Mucosa of rectum (tissue), 2 donors: ENCODE results near the gene RHBG.
A peak's percentile ranks its signal among the peaks of the same experiment; 100 is the strongest.

Experiments used
- H3K27ac ChIP-seq, 2 donors: one replicate each; pipeline ENCODE4 v1.7.0; 2013; ENCODE audit warnings: inconsistent platforms in 2 of 2, low read depth in 2 of 2, low read length in 2 of 2
- H3K27me3 ChIP-seq, 2 donors: one replicate each; pipeline ENCODE4 v1.7.0; 2013; ENCODE audit warnings: low read length in 2 of 2; ENCODE audit not compliant: control insufficient read depth in 2 of 2, insufficient read depth in 2 of 2
- H3K36me3 ChIP-seq, 2 donors: one replicate each; pipeline ENCODE4 v1.7.0; 2013; ENCODE audit warnings: low read length in 2 of 2; ENCODE audit not compliant: control insufficient read depth in 2 of 2, insufficient read depth in 2 of 2
- H3K4me1 ChIP-seq, 2 donors: one replicate each; pipeline ENCODE4 v1.7.0; 2013; ENCODE audit warnings: low read length in 2 of 2, mild to moderate bottlenecking in 1 of 2; ENCODE audit not compliant: control insufficient read depth in 2 of 2, insufficient read depth in 2 of 2
- H3K4me3 ChIP-seq, 2 donors: one replicate each; pipeline ENCODE4 v1.7.0; 2013; ENCODE audit warnings: low read length in 2 of 2
- H3K9ac ChIP-seq, 2 donors: one replicate each; pipeline ENCODE4 v1.7.0; 2013; ENCODE audit warnings: low read length in 2 of 2, low read depth in 1 of 2, mild to moderate bottlenecking in 1 of 2
- H3K9me3 ChIP-seq, 2 donors: one replicate each; pipeline ENCODE4 v1.7.0; 2013; ENCODE audit warnings: low read length in 2 of 2; ENCODE audit not compliant: control insufficient read depth in 2 of 2
- donor health status: healthy.
- donor health status: Normal muscosa, but diverticular disease.

RHBG gene

GRCh38 chr1:156416993-156417392 is 48.0 kb downstream of the RHBG start:
- H3K27ac ChIP-seq: no peak overlapping the region
- no peaks in the 10 kb centered on the region for H3K36me3 ChIP-seq
- peaks cover 16 to 17% of the 10 kb centered on the region in 2 donors for H3K4me1 ChIP-seq
- no peak overlapping the region for H3K4me3 ChIP-seq
- H3K27me3 ChIP-seq: peaks cover 51 to 58% of the 10 kb centered on the region in 2 donors
- no peak overlapping the region for H3K9ac ChIP-seq
- H3K9me3 ChIP-seq: no peaks in the 10 kb centered on the region

- Histone ChIP-seq H3K9ac (no peak overlapping the region), H3K27me3 (peaks cover 56 to 63% of the 10 kb centered on the region in 2 donors), H3K4me3 (no peak overlapping the region), H3K4me1 (peaks cover 16 to 17% of the 10 kb centered on the region in 2 donors), H3K36me3 (no peaks in the 10 kb centered on the region), H3K9me3 (no peaks in the 10 kb centered on the region), H3K27ac (no peak overlapping the region)
Observed at GRCh38 chr1:156417401-156418020, 48.5 kb downstream of the RHBG start.

- H3K27ac ChIP-seq: no peak overlapping the region
- no peaks in the 10 kb centered on the region for H3K36me3 ChIP-seq
- peaks cover 16 to 17% of the 10 kb centered on the region in 2 donors for H3K4me1 ChIP-seq
- H3K9ac ChIP-seq: no peak overlapping the region
- H3K27me3 ChIP-seq: peaks cover 65 to 72% of the 10 kb centered on the region in 2 donors
- no peaks in the 10 kb centered on the region for H3K9me3 ChIP-seq
- H3K4me3 ChIP-seq: no peak overlapping the region
Observed at GRCh38 chr1:156418416-156419070, 49.5 kb downstream of the RHBG start.

DNA sequence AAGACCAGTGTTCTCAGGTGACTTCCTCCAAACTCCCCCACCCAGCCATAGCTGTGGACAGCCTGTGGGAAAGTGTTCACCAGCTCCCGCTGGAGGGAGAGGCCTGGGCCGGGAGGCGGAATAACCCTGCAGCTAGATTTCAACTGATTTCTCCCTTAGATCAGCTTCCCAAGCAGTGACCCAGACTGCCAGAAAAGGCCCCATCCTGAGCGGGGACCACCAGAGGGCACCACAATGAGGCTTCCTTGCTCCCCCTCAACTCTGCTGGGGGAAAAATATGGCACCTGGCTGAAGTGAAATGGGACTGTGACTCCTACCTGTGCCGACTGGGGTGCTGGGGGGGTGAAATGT is 50.8 kb downstream of the RHBG start:
- Histone ChIP-seq H3K27me3 (peaks cover 72 to 85% of the 10 kb centered on the region in 2 donors), H3K36me3 (no peaks in the 10 kb centered on the region), H3K9ac (no peak overlapping the region), H3K4me1 (peaks cover 16 to 17% of the 10 kb centered on the region in 2 donors), H3K9me3 (no peaks in the 10 kb centered on the region), H3K27ac (no peak overlapping the region), H3K4me3 (peak overlapping the region; percentile 37 to 64)

- Histone ChIP-seq H3K9ac (no peak overlapping the region), H3K36me3 (no peaks in the 10 kb centered on the region), H3K27me3 (peaks cover 76 to 90% of the 10 kb centered on the region in 2 donors), H3K4me3 (peak overlapping the region; percentile 37 to 64), H3K9me3 (no peaks in the 10 kb centered on the region), H3K4me1 (peaks cover 16 to 17% of the 10 kb centered on the region in 2 donors), H3K27ac (no peak overlapping the region)
Observed at GRCh38 chr1:156420205-156421061, 51.4 kb downstream of the RHBG start.

- H3K36me3 ChIP-seq: no peaks in the 10 kb centered on the region
- no peak overlapping the region for H3K9ac ChIP-seq
- peaks cover 78 to 90% of the 10 kb centered on the region in 2 donors for H3K27me3 ChIP-seq
- no peaks in the 10 kb centered on the region for H3K9me3 ChIP-seq
- H3K27ac ChIP-seq: no peak overlapping the region
- peaks cover 16 to 17% of the 10 kb centered on the region in 2 donors for H3K4me1 ChIP-seq
- H3K4me3 ChIP-seq: peak overlapping the region; percentile 37 to 64
Observed at GRCh38 chr1:156421062-156421938, 52.3 kb downstream of the RHBG start.

DNA sequence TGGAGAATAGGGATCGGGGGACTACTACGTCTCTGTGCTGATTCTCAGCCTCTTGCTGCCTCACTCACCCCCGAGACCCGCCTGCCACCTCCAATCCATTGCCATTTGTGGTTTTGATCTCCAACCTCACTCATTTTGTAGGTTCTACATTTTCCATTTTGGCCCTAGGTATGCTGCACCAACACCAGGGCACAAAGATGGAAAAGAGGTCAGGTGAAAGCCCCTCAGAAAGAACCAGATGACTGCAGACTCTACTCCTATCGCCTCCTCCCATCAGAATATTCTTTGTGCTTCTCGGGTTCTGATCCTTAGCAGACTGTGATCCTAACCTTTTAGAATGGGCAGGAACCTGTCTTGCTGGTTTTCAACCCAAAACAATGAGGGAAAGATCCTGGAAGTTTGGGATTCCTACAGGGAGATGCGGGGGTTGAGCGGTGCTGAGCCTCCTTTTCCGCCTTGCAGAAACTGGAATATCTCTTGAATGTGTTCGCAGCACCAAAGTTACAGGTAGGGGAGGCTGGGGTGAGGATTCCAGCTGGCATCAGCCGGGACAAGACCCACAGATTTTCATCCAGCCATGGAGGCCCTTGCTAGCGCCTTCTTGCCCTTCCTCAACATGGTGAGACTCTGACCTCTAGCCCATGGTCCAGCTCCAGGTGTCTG is 53.1 kb downstream of the RHBG start:
- H3K9ac ChIP-seq: no peak overlapping the region
- H3K27me3 ChIP-seq: peaks cover 82 to 89% of the 10 kb centered on the region in 2 donors
- H3K9me3 ChIP-seq: no peaks in the 10 kb centered on the region
- peaks cover 16 to 17% of the 10 kb centered on the region in 2 donors for H3K4me1 ChIP-seq
- H3K27ac ChIP-seq: no peak overlapping the region
- H3K36me3 ChIP-seq: no peaks in the 10 kb centered on the region
- H3K4me3 ChIP-seq: peak overlapping the region in 1 of 2 donors; percentile 31

DNA sequence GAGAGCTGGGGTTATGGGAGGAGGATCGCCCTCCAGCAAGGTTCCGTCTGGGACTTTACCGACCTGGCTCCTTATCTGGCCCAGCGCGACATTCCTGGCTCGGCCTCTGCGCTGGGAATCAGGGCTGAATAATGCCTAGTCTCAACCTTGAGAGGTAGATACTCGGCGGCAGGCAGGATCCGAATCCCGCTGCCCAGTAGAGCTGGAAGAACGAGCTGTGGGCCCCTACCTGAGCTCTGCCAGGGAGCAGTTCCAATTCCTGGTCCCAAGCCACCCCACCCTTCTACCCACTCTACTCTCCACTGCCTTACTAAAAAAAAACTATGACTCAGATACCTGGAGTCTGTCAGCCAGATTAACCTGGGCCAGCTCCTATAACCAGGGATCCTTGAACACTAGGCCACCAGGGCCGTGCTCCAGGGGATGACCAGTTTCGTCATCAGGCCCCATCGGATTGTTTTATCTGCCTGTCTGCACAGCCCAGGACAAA is 53.6 kb downstream of the RHBG start:
- no peak overlapping the region for H3K4me3 ChIP-seq
- peaks cover 79 to 88% of the 10 kb centered on the region in 2 donors for H3K27me3 ChIP-seq
- H3K27ac ChIP-seq: no peak overlapping the region

More for the DNA sequence above, 53.6 kb downstream of the RHBG start:
- Histone ChIP-seq H3K36me3 (no peaks in the 10 kb centered on the region), H3K9ac (no peak overlapping the region), H3K9me3 (no peaks in the 10 kb centered on the region), H3K4me1 (peaks cover 16 to 17% of the 10 kb centered on the region in 2 donors)
